ENCODE measurements around the gene MYO3B.

The MYO3B gene

DNA sequence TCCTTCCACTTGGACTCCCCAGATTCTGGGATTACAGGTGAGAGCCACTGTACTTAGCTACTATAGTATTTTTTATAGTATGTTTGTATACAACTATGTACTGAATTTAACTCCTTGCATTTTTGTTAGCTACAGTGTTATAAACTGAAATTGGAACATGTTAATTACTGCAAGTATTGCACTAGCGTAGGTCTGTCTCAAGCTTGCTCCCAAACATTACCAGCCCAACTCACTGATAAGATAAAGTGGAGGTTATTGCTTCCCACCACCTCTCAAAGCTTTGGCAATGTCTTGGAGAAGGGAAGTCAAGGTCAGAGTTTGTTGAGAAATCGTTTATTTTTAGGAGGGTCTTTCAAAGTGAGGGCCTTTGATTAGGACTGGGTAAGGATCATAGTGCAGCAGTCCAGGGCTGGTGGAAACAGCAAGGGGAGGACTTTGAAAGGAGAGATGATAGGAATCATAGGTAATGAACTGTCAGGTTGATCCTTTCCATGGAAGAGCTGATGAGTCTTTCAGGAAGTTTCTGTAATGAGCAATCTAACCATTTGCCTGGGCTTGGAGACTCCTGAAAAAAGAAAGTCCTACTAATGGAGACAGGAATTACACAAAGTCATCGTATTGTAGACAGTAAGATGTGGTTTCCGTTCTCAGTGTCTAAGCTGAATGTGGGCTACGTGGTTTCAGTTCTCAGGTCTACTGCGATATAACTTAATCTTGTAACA is 257.1 kb downstream of the MYO3B start:
- no peak for DNase-seq (ENCODE audit: low read depth in 2 of 2)
- no peak overlapping the region for H3K4me3 ChIP-seq (replicated peaks in 1 of 2; ENCODE audit: low read depth in 2 of 2, low read length in 2 of 2)
- TF ChIP-seq, protein P1, sequence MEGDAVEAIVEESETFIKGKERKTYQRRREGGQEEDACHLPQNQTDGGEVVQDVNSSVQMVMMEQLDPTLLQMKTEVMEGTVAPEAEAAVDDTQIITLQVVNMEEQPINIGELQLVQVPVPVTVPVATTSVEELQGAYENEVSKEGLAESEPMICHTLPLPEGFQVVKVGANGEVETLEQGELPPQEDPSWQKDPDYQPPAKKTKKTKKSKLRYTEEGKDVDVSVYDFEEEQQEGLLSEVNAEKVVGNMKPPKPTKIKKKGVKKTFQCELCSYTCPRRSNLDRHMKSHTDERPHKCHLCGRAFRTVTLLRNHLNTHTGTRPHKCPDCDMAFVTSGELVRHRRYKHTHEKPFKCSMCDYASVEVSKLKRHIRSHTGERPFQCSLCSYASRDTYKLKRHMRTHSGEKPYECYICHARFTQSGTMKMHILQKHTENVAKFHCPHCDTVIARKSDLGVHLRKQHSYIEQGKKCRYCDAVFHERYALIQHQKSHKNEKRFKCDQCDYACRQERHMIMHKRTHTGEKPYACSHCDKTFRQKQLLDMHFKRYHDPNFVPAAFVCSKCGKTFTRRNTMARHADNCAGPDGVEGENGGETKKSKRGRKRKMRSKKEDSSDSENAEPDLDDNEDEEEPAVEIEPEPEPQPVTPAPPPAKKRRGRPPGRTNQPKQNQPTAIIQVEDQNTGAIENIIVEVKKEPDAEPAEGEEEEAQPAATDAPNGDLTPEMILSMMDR (IDR thresholded peaks at IDR 0.05; ENCODE audit: low read depth, low read length), result no peak

DNA sequence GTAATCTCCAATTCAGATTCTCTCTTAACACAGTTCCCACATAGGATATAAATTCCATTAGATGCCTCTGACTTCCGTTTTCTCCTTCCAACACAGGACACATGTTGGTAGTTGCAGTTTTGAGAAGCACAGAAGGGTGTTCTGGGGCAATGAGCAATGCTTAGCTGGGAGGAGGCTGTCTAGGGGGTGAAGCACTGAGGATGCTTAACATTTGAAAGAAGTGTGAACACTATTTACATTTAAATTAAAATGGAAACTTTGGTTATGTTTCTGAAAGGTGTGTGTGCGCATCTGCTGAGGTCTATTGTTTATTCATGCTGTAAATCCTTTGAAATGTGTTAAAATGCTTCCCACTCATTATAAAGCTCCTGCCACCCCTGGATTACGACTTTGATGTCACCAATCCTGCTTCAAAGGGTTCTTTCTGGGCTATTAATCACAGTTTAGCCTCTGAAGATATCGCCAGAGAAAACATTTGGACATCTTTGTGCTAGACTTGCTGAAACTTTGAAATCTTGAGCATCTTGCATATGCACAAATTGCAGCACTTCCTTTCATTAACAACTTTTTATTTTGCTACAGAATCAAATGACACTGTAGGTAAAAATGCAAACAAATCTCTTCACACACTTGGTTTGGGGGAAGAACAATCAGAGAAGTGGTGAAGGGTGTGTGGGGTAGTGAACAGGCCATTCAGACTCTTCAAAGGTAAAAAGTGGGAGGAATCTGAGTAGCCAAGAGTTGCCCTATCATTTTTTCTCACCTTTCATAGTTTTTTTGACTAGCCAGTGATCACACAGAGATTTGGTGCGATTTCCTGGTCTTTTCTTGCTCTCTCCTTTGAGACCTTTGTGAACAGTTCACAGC is 258.4 kb downstream of the MYO3B start:
- no peak for DNase-seq (ENCODE audit: low read depth in 2 of 2)
- TF ChIP-seq, protein P1 (IDR thresholded peaks at IDR 0.05; ENCODE audit: low read depth, low read length), result no peak
- H3K4me3 ChIP-seq (replicated peaks in 1 of 2; ENCODE audit: low read depth in 2 of 2, low read length in 2 of 2), result no peak overlapping the region

DNA sequence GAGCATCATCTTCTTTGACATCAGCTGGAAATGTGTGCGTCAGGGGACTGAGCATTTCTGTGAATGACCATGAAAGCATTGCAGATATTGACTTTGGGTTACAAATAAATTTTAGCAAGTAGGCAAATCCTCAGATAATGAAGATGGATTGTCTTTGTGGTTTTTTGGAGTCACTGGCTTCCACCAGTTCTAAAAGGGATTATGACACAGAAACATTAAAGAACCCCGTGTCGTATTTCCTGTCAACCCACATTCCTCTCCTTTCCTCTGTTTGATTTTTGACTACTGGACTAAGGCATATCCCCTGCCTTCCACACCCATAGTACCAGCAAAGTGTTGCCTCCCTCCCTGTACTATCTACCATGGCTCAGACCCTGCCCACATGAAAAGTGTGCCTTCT is 268.1 kb downstream of the MYO3B start:
- DNase-seq (ENCODE audit: low read depth in 2 of 2), result no peak
- no peak overlapping the region for H3K4me3 ChIP-seq (replicated peaks in 1 of 2; ENCODE audit: low read depth in 2 of 2, low read length in 2 of 2)
- TF ChIP-seq, protein P1 (IDR thresholded peaks at IDR 0.05; ENCODE audit: low read depth, low read length), result no peak

DNA sequence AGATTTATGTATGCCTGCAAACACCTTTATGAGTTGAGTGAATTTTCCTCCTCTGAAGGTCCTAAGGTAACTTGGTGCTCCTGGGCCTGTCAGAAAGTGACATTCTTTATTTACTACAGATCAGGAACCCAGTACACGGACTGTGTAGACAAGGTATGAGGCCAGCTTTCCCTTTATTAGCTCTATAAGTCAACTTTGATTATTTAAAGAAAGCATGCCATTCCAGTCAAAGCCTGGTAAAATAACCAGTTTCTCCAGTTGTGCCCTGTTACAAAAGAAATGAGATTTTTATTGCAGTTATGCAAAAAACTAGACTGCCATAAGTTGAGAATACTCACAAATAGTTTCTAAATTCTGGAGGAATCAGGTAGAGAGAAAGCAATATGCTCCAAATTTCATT is 271.1 kb downstream of the MYO3B start:
- no peak for DNase-seq (ENCODE audit: low read depth in 2 of 2)
- H3K4me3 ChIP-seq (replicated peaks in 1 of 2; ENCODE audit: low read depth in 2 of 2, low read length in 2 of 2), result no peak overlapping the region
- TF ChIP-seq, protein P1 (IDR thresholded peaks at IDR 0.05; ENCODE audit: low read depth, low read length), result no peak

DNA sequence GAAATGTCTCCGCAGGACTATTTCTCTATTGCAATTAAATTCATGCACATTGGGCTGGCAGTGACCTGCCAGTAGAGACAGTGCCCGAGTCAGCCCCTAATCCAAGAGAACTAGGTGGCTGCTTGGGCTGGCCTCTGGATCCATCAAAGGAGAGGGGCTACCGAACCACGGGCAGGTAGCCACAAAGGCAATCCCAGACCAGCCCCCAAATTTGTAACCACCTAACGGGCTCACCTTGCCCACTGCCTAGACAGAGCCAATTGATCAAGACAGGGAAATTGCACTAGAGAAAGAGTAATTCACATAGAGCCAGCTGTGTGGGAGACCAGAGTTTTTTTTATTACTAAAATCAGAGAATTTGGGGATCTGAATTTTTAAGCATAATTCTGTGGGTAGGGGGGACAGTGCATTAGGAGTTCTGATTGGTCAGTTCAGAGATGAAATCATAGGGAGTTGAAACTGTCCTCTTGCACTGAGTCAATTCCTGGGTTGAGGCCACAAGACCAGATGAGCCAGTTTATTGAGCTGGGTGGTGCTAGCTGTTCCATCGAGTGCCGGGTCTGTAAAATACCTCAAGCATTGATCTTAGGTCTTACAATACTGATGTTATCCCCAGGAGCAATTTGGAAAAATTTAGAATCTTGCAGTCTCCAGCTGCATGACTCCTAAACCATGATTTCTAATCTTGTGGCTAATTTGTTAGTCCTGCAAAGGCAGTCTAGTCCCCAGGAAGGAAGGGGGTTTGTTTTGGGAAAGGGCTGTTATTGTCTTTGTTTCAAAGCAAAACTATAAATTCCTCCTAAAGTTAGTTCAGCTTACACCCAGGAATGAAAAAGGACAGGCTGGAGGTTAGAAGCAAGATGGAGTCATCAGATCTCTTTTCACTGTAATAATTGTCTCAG is 276.8 kb downstream of the MYO3B start:
- TF ChIP-seq, protein P1 (IDR thresholded peaks at IDR 0.05; ENCODE audit: low read depth, low read length), result no peak
- DNase-seq (ENCODE audit: low read depth in 2 of 2), result no peak
- H3K4me3 ChIP-seq (replicated peaks in 1 of 2; ENCODE audit: low read depth in 2 of 2, low read length in 2 of 2), result no peak overlapping the region

DNA sequence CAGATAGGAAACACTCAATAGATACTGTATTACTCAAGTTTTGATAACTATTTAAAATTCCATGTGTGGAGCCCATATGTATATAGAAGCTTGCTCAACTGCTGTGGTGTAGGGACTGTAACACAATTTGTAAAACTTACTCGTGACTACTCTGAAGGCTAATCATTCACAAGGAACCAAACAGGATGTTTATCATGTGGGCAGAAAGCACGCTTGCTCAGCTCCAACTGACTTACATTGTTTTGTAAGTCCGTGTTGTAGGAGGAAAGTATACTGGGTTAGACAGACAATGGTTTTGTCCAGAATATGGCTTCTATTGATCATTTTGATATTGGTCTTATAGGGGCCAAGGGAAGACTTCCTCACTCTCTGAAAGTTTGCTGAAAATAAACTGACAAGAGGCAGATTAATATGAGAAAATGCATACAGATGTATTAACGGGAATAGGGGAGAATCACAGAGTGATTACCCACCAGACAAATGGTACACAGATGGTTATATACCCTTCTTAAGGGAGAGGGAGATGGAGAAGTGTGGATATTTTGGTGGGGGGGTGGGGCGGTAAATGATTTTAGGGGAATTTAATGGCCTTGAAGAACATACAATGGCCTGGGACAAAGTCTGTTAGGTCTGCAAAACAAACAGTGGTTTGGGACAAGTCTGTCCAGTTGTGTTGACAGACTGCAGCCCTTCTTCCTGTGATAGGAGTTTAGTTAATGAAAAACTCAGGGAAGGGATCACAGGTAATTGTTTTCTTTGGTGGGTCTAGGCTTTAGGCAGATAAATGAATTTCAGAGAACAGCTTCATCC is 277.9 kb downstream of the MYO3B start:
- no peak for DNase-seq (ENCODE audit: low read depth in 2 of 2)
- H3K4me3 ChIP-seq (replicated peaks in 1 of 2; ENCODE audit: low read depth in 2 of 2, low read length in 2 of 2), result no peak overlapping the region
- TF ChIP-seq, protein P1 (IDR thresholded peaks at IDR 0.05; ENCODE audit: low read depth, low read length), result no peak

Measured in cardiac fibroblast (primary cell).